Ascending aorta (tissue), 2 donors: Measurements from ENCODE around the gene SLC51B. TPM values are rescaled to one million over a fixed set of nuclear protein-coding genes. Genes with fewer than 3 reads are reported as not detected.

ENCODE experiments used
- DNase-seq, 2 donors: peaks; one replicate each; pipeline ENCODE4 v3.0.0-alpha.2; 2019; ENCODE audit warnings: low spot score in 2 of 2
- H3K27ac ChIP-seq, 2 donors: fragments of 200-600 bp; sonication (generic); one replicate each; pipeline ENCODE4 v1.5.1; 2016 to 2017; ENCODE audit warnings: mild to moderate bottlenecking in 1 of 2
- H3K27me3 ChIP-seq: fragments of 200-600 bp; sonication (generic); one replicate; pipeline ENCODE4 v1.5.1; 2017
- H3K36me3 ChIP-seq, 2 donors: fragments of 200-600 bp; sonication (generic); one replicate each; pipeline ENCODE4 v1.5.1; 2016
- H3K4me1 ChIP-seq, 2 donors: fragments of 200-600 bp; sonication (generic); one replicate each; pipeline ENCODE4 v1.5.1; 2016 to 2017; ENCODE audit warnings: mild to moderate bottlenecking in 1 of 2
- H3K4me3 ChIP-seq, 2 donors: fragments of 200-600 bp; sonication (generic); one replicate each; pipeline ENCODE4 v1.5.1; 2016 to 2017; ENCODE audit warnings: mild to moderate bottlenecking in 1 of 2
- H3K9me3 ChIP-seq, 2 donors: fragments of 200-600 bp; sonication (generic); one replicate each; pipeline ENCODE4 v1.5.1; 2016
- intact Hi-C: fragments of 100-400 bp; cut with DNase I; formaldehyde crosslinking; loops from one replicate; pipeline ENCODE4 v1.15.1; 2023
- total RNA-seq: library from RNA; depleted of rRNA; stranded (reverse); fragments of >200 nt; gene quantifications from one replicate; pipeline ENCODE4 v1.1.0, GENCODE V29; 2016
- TF ChIP-seq, protein P1 (sequence below), 3 experiments: fragments of 200-600 bp in 2 of 3; fragments of 450-650 bp in 1 of 3; sonication (generic) in 2 of 3; IDR thresholded peaks; one replicate each; pipeline ENCODE4 v1.5.1; 2016 to 2019; ENCODE audit warnings: antibody characterized with exemption in 3 of 3, mild to moderate bottlenecking in 1 of 3, moderate library complexity in 1 of 3

The SLC51B gene
- total RNA-seq, 1 donor from 2014 or later: not detected

DNA sequence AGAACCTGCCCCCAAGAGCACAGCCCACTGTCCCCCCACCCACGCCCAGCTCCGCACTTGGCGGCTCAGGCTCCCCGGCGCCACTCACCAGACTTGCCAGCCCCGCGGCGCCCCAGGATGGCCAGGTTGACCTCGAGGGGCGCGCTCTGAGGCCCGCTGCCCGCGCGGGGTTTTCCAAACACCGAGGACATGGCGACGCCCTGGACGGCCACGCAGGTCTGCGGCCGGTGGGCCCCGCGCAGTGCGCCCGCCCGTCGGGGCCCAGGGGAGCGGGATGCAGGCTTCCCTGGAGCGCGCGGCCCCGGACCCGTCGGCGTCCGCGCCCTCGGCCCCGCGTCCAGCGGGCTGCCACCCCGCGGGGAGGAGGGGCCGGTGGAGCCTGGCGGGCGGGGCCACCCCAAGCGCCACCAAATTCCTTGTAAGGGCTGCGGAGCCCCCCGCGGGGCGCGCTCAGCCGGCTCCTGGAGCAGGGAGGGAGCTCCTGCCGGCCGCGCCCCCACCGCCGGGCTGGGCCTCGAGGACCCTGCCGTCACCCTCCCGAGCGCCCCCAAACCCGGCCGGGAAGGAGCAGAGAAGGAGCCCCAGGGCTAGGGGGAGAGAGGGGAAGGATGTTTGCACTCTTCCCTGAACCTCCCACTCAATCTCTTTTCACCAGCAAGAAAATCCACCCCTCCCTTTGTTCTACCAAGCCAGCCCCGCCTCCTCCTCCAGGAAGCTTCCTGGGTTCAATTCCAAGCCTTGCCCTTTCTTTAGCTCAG is 22.6 kb downstream of the SLC51B start, which contains the start of gene RASL12:
RASL12 (minus strand) TSS at position 347 of the 758 bp plus-strand sequence; CDS start at position 191, 156 bp downstream.
- H3K27me3 ChIP-seq: no peaks in the 10 kb centered on the region
- peak within 1 kb of the TSS; percentile 56 to 75 for H3K4me3 ChIP-seq
- H3K27ac ChIP-seq: peak within 1 kb of the TSS; percentile 97
- H3K36me3 ChIP-seq: peaks cover 6 to 12% of the 10 kb centered on the region in 2 donors
- TF ChIP-seq, protein P1, sequence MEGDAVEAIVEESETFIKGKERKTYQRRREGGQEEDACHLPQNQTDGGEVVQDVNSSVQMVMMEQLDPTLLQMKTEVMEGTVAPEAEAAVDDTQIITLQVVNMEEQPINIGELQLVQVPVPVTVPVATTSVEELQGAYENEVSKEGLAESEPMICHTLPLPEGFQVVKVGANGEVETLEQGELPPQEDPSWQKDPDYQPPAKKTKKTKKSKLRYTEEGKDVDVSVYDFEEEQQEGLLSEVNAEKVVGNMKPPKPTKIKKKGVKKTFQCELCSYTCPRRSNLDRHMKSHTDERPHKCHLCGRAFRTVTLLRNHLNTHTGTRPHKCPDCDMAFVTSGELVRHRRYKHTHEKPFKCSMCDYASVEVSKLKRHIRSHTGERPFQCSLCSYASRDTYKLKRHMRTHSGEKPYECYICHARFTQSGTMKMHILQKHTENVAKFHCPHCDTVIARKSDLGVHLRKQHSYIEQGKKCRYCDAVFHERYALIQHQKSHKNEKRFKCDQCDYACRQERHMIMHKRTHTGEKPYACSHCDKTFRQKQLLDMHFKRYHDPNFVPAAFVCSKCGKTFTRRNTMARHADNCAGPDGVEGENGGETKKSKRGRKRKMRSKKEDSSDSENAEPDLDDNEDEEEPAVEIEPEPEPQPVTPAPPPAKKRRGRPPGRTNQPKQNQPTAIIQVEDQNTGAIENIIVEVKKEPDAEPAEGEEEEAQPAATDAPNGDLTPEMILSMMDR (IDR thresholded peaks at IDR 0.05): no peak
- intact Hi-C loops: loop anchor here (2.0 kb wide), 1 partner anchor 21 kb away; no protein-coding TSS in a partner anchor
- H3K9me3 ChIP-seq: no peaks in the 10 kb centered on the region
- DNase-seq: peak in 1 of 2 donors; percentile 85
- peaks cover 25 to 70% of the 10 kb centered on the region in 2 donors for H3K4me1 ChIP-seq

DNA sequence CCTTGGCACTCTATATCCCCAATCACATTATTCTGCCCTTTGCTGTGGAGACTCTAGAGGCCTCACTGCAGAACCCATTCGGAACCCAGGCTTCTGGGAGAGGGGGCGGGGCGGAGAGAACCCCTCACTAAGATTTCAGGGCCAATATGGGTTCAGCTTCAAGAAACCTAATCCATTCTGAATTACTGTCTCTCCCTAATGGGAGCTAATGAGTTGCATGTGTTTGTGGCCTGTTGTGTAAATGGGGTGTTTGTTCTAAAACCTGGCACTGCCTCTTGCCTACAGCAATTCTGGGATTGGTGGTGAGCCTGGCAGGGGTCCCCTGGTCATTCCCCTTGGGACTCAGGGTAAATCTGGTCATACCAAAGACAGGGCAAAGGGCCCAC is 23.2 kb downstream of the SLC51B start:
- DNase-seq: no peak
- no peaks in the 10 kb centered on the region for H3K27me3 ChIP-seq
- peak overlapping the region; percentile 56 to 75 for H3K4me3 ChIP-seq
- H3K4me1 ChIP-seq: peaks cover 22 to 64% of the 10 kb centered on the region in 2 donors
- H3K27ac ChIP-seq: peak overlapping the region; percentile 97
- H3K9me3 ChIP-seq: no peaks in the 10 kb centered on the region
- peaks cover 6 to 12% of the 10 kb centered on the region in 2 donors for H3K36me3 ChIP-seq
- intact Hi-C loops: no loop called here
- TF ChIP-seq, protein P1 (IDR thresholded peaks at IDR 0.05): no peak

DNA sequence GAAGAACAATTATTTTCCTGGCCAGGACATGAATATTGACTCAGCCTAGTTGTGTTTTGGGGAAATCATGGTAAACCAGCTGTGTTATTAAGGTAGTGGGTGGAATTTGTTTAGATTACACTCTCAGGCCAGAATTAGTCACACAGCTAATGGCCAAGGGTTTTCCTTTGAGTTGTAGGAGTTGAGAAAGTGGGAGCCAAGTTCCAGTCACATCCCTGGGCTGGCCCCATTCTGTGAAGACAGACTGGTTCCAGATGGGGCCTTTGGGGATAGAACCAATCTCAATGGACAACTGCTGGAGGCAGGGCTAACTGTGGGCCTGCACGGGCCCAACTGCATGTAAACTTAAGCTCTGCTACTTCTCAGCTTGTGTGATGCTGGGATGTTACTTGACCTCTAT is 24.0 kb downstream of the SLC51B start:
- no peaks in the 10 kb centered on the region for H3K27me3 ChIP-seq
- peak overlapping the region; percentile 97 for H3K27ac ChIP-seq
- peaks cover 0 to 12% of the 10 kb centered on the region in 2 donors for H3K36me3 ChIP-seq
- H3K9me3 ChIP-seq: no peaks in the 10 kb centered on the region
- DNase-seq: no peak
- TF ChIP-seq, protein P1 (IDR thresholded peaks at IDR 0.05): no peak
- intact Hi-C loops: no loop called here
- H3K4me3 ChIP-seq: no peak overlapping the region
- H3K4me1 ChIP-seq: peaks cover 14 to 56% of the 10 kb centered on the region in 2 donors

DNA sequence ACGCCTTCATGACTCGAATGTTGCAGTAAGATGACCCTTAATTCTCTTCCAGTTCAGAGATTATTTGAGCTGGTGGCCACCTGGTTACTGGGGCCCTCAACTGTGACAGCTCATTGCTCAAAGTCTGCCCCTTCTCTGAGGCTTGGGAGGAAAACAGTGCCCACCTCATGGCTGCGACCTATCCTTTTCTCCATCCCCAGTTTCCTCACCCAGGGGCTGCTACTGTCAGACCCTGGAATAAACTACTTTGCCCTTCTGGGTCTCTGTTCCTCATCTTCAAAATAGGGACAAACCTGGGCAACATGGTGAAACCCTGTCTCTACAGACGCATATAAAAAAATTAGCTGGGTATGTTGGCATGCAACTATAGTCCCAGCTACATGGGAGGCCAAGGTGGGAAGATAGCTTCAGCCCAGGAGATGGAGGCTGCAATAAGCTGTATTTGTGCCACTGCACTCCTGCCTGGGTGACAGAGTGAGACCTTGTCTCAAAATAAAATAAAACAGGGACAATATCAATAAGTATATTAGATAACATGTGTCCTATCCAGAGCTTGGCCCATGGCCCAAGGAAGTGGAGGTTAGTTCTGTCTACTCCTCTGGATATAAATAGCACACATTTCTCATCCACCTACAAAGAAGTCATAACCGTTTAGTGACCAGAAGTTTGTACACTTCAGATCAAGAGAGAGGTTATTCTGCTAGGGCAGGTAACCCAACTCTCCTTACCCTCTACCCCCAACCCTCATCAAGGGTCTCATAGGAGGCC is 24.8 kb downstream of the SLC51B start:
- Histone ChIP-seq H3K4me1 (peaks cover 12 to 49% of the 10 kb centered on the region in 2 donors), H3K9me3 (no peaks in the 10 kb centered on the region), H3K27me3 (no peaks in the 10 kb centered on the region), H3K36me3 (peaks cover 0 to 8% of the 10 kb centered on the region in 2 donors), H3K27ac (peak overlapping the region; percentile 97), H3K4me3 (no peak overlapping the region)
- DNase-seq: no peak
- intact Hi-C loops: no loop called here
- TF ChIP-seq, protein P1 (IDR thresholded peaks at IDR 0.05): no peak

DNA sequence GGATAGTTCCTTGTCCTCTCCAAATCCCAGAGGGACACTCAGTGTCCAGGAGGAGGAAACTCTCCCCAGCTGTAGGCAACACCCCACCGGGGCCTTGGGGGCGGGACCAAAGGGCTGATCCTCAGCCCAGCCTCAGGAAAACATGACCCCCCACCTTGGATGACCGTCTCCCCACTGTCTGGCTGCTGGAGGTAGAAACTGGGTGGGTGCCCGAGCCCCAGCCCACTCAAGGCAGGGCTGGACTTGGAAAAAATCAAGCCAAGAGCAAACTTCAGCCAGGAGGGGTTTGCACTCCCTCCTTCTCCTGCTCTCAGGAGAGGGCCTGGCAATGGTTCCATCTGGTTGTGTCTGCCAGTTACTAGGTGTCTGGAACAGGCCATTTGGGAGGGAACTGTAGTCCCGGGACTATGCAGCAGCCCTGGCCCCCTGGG is 26.2 kb downstream of the SLC51B start:
- TF ChIP-seq, protein P1 (IDR thresholded peaks at IDR 0.05): no peak
- Histone ChIP-seq H3K4me1 (peaks cover 12 to 52% of the 10 kb centered on the region in 2 donors), H3K27ac (peak overlapping the region; percentile 97), H3K27me3 (no peaks in the 10 kb centered on the region), H3K4me3 (no peak overlapping the region), H3K36me3 (no peaks in the 10 kb centered on the region), H3K9me3 (no peaks in the 10 kb centered on the region)
- peak; percentile 61 to 89 for DNase-seq
- intact Hi-C loops: no loop called here
